Sciatic nerve (tissue), 2 donors: Measurements from ENCODE around the gene ANKRD49. TPM values are rescaled to one million over a fixed set of nuclear protein-coding genes. Genes with fewer than 3 reads are reported as not detected.
A peak's percentile ranks its signal among the peaks of the same experiment; 100 is the strongest.

Experiments
- ATAC-seq: fragments of 200-7000 bp; cut with Tn5 transposase; one replicate; pipeline ENCODE4 v1.9.1; 2020; ENCODE audit warnings: mild to moderate bottlenecking, moderate library complexity
- DNase-seq: peaks from one replicate; pipeline ENCODE4 v3.0.0-alpha.2; 2020; ENCODE audit warnings: low spot score
- intact Hi-C: fragments of 100-400 bp; cut with DNase I; formaldehyde crosslinking; loops from one replicate; pipeline ENCODE4 v1.14.2; 2022
- total RNA-seq: library from RNA; stranded (reverse); fragmentation: NEBNext Ultra II Directional; extraction: Animal tissue kit (Norgen Biotek cat#: 25700); gene quantifications from one replicate; pipeline ENCODE4 v1.2.1, GENCODE V29; 2021
- donor health status: DM: no; HTN: no; CAD: no.
- donor health status: DM: no; HTN: no; CAD: no.

ANKRD49 gene, protein sequence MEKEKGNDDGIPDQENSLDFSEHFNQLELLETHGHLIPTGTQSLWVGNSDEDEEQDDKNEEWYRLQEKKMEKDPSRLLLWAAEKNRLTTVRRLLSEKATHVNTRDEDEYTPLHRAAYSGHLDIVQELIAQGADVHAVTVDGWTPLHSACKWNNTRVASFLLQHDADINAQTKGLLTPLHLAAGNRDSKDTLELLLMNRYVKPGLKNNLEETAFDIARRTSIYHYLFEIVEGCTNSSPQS
- total RNA-seq: 14.1 TPM

DNA sequence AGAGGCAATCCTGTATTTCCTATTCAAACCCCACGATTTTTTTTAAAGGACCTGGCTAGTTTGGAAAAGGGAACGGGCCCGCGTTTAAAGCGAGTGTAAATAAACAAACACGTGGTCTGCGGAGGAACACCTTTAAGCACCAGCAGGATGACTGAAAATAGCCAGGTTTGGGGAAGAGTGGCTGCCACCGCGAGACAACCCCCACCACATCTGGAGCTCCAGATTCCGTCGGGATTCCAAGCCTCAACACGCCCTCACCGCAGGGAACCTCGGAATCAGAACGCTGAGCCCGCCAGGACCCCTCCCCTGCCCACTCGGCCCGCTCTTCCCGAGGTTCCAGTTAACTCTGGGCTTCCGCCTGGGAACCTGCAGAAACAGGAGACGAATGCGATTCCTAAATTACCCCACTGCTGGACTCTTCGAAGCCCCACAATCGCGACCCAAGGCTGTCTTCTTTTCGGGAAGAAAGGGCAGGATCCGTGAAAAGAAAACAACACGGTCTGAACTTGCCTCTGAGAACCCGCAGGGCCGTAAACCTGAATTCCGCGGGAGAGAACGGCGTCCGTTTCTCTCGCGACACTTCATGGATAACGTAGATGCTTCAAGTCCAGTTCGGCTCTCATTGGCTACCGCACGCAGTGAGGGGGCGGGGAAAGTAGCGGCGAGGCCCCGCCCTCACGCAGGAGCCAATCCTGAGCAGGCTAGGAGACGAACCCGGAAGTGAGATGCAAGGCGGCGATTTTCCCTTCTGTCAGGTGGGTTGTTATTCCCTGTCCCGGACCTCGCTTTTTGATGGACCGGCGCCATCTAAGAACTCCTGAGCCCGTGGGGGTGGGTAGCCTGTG, at the start of gene ANKRD49, which contains the start of gene MRE11:
TSS of gene ANKRD49 (plus strand) at position 704 of the 845 bp plus-strand sequence. CDS start 2,710 bp downstream, outside the sequence.
TSS of gene MRE11 (minus strand) at position 564 of the 845 bp plus-strand sequence. CDS start 1,043 bp downstream, outside the sequence.
- intact Hi-C loops: no loop called here
- DNase-seq (peak; percentile 97), ATAC-seq (peak; percentile 100)

GRCh38 chr11:94445641-94446040, 48.1 kb upstream of the ANKRD49 start:
- intact Hi-C loops: no loop called here
- ATAC-seq: no peak
- no peak for DNase-seq

GRCh38 chr11:94447149-94447548, 46.6 kb upstream of the ANKRD49 start:
- intact Hi-C loops: no loop called here
- DNase-seq (no peak), ATAC-seq (no peak)

DNA sequence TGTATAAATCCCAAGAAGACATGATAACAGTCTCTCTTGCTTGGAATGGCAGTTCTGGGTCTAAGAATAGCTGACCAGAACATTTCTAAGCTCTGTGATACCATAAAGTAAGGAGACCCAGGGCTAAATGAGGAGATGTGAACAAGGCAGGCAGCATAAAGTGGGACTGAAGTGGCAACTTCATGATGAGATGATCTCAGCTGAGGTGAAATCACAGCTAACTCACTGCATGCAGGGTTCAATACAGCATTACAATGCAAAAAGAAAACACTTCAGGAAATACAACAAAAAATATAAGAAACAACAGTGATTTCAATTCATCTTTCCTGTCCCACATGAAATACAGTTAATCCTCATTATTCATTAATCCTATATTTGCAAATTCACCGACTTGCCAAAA, 44.8 kb upstream of the ANKRD49 start:
- intact Hi-C loops: no loop called here
- DNase-seq (no peak), ATAC-seq (no peak)

GRCh38 chr11:94449437-94449836, 44.3 kb upstream of the ANKRD49 start:
- DNase-seq (no peak), ATAC-seq (no peak)
- intact Hi-C loops: no loop called here

DNA sequence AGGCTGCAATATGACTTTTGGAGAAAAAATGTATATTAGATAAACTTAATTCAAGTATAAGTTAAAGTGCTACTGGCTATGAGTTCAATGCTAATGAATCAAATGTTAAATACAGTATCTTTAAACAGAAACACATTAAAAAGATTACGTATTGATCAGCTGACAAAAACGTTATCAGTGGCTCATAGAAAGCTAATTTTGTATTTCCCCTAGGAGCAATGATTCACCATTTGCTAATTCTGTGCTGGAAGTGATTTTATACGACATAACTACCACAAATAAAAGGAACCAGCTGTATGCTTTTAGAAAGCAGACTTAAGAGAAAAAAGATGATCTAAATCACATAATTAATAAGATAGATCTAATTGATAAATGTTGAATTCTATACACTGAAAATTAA, 43.7 kb upstream of the ANKRD49 start:
- intact Hi-C loops: no loop called here
- DNase-seq (no peak), ATAC-seq (no peak)

GRCh38 chr11:94452988-94453387, 40.8 kb upstream of the ANKRD49 start:
- ATAC-seq: no peak
- DNase-seq: no peak
- intact Hi-C loops: no loop called here

- DNase-seq (no peak), ATAC-seq (no peak)
- intact Hi-C loops: no loop called here
Observed at GRCh38 chr11:94454301-94454700, 39.5 kb upstream of the ANKRD49 start.

DNA sequence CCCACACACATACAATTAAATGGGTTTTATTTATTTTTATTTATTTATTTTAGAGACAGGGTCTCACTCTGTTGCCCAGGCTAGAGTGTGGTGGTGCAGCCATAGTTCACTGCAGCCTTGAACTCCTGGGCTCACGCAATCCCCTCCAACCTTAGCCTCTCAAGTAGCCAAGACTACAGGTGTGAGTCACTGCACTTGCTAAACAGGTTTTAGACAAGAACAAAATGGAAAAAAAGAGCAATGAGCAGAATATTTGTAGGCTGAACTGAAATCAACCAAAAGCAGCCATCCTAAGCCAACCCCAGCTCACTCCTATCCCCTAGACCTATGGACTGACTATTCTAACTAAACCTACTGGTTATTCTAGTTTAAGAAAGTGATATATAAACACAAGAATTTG, 37.9 kb upstream of the ANKRD49 start:
- no peak for ATAC-seq
- intact Hi-C loops: no loop called here
- no peak for DNase-seq

GRCh38 chr11:94457118-94458029, 36.4 kb upstream of the ANKRD49 start:
- intact Hi-C loops: no loop called here
- DNase-seq (no peak), ATAC-seq (no peak)

DNA sequence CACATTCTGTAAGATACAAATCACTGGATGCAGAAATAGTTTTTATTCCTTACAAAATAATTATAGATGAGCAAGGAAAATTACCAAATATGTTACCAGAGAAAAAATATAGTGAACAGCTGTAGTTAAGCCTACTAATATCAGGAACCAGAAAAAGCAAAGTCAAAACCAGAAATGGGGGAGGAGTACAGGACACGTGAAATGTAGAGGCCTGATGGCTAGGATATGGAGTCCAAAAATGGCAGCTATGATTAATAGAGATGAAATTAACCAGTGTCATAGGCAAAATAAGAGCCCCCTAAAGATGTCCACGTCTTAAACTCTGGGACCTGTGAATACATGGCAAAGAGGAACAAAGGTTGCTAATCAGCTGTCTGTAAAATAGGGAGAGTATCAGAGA, 34.2 kb upstream of the ANKRD49 start:
- ATAC-seq (no peak), DNase-seq (no peak)
- intact Hi-C loops: no loop called here

DNA sequence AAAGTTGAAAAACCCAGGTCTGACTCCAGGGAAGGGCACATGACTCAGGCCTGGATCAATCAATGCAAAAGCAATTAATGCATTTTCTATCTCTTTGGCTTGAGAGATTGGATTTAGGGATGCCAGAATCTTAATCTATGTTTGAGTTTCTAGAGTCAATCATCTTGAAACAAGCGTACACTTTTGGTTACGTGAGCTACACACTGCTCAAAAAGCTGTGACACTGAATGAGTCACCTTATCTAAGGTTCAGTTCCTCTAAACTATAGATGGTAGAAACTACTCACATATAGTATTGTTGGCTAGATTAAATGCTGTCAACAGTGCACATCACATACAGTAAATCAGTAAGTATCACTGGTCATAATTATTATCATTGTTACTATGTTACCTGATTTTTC, 24.4 kb upstream of the ANKRD49 start:
- ATAC-seq: no peak
- DNase-seq: no peak
- intact Hi-C loops: no loop called here

DNA sequence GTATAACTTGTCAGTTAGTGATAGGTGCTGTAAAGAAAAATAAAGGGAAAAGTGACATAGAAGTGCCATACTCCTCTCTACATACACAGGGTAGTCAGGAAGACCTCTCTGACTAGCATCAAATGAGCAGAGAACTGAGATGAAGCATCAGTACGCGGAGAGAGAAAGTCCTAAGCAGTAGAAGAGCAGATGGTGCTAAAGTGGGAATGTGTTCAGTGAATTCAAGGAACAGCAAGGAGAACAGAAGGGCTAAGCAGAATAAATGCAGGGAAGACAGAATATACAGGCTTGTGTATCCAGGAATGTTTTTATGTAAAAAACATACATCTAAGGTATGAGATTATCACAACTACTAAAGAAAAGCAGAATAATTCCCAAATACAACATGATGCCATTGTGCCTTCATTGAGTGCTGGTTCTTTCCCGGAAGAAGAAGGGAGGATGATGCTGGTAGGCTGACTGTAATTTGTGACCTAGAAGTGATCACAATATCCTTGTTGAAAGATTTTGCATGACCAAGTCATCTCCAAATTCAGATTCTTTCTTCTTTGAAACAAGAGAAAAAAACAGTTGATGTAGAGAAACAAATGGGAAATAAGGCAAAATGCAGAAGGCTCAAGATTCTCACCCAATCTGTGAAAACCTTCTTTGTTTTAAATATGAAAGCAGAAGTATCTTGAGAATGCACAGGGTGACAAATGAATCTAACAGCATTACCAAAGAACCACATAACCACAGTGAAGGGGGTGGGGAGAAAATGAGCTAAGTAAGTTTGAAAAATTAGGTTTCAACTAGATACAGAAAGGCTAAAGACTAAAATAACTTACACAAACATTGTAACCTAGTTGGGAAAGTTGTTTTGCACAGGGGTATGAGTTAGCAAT, 20.6 kb upstream of the ANKRD49 start:
- no peak for ATAC-seq
- intact Hi-C loops: no loop called here
- DNase-seq: no peak

GRCh38 chr11:94477624-94478023, 16.2 kb upstream of the ANKRD49 start:
- no peak for ATAC-seq
- no peak for DNase-seq
- intact Hi-C loops: no loop called here

GRCh38 chr11:94481342-94481741, 12.4 kb upstream of the ANKRD49 start:
- DNase-seq: no peak
- no peak for ATAC-seq
- intact Hi-C loops: no loop called here

DNA sequence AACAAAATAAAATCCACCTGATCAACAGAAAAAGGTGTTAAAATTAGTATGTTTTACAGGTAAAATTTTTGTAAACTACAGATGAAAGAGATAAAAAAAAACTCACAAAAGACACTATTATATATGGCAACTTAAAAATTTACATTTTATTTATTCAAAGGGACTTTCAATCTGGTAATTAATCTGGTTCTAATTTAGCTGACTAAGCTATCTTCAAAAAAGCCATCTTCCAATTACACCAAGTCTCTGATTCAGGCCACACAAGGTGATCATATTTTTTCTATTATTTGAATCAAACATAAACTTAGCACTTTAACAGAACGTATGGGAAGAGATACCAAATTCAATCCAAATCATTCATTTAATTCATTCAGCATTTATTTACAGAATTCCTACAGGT, 7.7 kb upstream of the ANKRD49 start:
- ATAC-seq: no peak
- intact Hi-C loops: no loop called here
- no peak for DNase-seq

DNA sequence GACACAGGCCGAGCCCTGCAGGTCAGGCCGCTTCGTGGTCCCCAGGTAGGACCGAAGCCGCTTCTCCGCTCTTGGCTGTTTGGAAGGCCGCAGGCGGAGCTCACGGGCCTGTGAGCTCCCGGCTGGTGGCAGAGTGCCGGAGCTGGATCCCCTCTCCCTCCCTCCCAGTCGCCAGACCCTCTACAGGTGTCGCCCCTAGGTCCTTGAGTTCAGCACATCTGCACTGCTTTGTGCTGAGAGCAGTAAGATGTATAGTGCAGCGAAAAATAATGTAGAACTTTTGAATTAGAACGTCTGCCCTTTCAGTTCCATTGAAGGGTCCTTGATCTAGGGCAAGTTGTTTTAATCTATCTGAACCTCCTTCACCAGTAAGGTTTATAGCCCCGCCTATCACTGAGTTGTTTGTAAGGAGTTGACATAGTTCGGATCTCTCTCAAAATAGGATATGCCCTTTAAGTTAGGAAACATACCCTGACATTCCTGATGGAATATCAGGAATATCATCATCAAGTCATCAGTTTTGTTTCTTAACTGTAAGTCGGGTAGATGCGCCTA, 419 bp downstream of the ANKRD49 start:
- intact Hi-C loops: no loop called here
- DNase-seq (no peak), ATAC-seq (peak; percentile 77)

DNA sequence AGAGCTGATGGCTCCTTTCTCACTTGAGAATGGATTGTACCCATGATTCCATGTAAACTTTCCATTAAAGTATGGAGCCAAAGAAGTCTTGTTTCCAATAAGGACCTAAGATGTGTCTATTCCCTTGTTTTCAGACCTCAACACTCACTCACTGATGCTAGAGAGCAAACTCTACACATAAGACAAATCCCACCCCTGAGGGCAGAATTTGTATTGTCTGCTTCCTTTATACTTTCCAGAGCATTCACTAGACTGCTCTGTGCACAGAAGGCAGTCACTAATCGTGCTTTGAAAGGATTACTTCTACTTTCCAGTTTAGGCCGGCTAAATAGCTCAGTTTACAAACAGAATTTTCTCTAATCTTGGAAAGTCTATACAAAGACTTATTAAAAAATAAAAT, 6.4 kb downstream of the ANKRD49 start:
- intact Hi-C loops: no loop called here
- no peak for ATAC-seq
- no peak for DNase-seq
